NCI-H1417 (cell line): Measurements from ENCODE around the gene COQ10A.

Experiments used
- DNase-seq, 3 experiments: peaks; one replicate each; lab custom pipeline; 2025; lab: John Stamatoyannopoulos, UW

COQ10A gene

GRCh38 chr12:56266693-56267442 is at the start of gene COQ10A:
TSS of gene COQ10A (plus strand) at chr12:56266942. CDS start at chr12:56267119, 177 bp downstream.
- DNase-seq = peak; percentile 83 to 99 (median 97)

- DNase-seq = no peak
These were observed 46.9 kb upstream of the COQ10A start for GRCh38 chr12:56219840-56220239.

- DNase-seq = no peak
These were observed 46.0 kb upstream of the COQ10A start for GRCh38 chr12:56220611-56221231.

- DNase-seq = peak in 2 of 3 experiments; percentile 73
These were observed 45.4 kb upstream of the COQ10A start for GRCh38 chr12:56221232-56221756.

GRCh38 chr12:56221757-56222530 is 44.8 kb upstream of the COQ10A start, which contains the start of gene RNF41:
TSS of gene RNF41 (minus strand) at chr12:56221922. CDS start at chr12:56214047, 7,875 bp downstream.
- peak; percentile 96 to 98 (median 98) for DNase-seq

- DNase-seq = no peak
These were observed 44.2 kb upstream of the COQ10A start for GRCh38 chr12:56222531-56222895.

GRCh38 chr12:56223571-56224101 is 43.1 kb upstream of the COQ10A start:
- no peak for DNase-seq

GRCh38 chr12:56224102-56224701 is 42.5 kb upstream of the COQ10A start, which contains the start of gene NABP2:
TSS of gene NABP2 (plus strand) at chr12:56224342. CDS start at chr12:56224857, 515 bp downstream.
- peak; percentile 99 for DNase-seq

- no peak for DNase-seq
These were observed 41.8 kb upstream of the COQ10A start for GRCh38 chr12:56224954-56225353.

- no peak for DNase-seq
These were observed 37.7 kb upstream of the COQ10A start for GRCh38 chr12:56229082-56229481.

- no peak for DNase-seq
These were observed 36.8 kb upstream of the COQ10A start, which contains the start of gene SLC39A5 for GRCh38 chr12:56229916-56230431. TSS of gene SLC39A5 (plus strand) at chr12:56230051. CDS start at chr12:56231275, 1,224 bp downstream.

GRCh38 chr12:56230432-56231183 is 36.1 kb upstream of the COQ10A start:
- no peak for DNase-seq

- DNase-seq = no peak
These were observed 35.6 kb upstream of the COQ10A start for GRCh38 chr12:56231184-56231582.

GRCh38 chr12:56234746-56235436 is 31.9 kb upstream of the COQ10A start:
- no peak for DNase-seq

- no peak for DNase-seq
These were observed 30.7 kb upstream of the COQ10A start for GRCh38 chr12:56236091-56236490.

- DNase-seq = no peak
These were observed 29.8 kb upstream of the COQ10A start for GRCh38 chr12:56236985-56237384.

GRCh38 chr12:56237552-56237951 is 29.2 kb upstream of the COQ10A start:
- DNase-seq = no peak

GRCh38 chr12:56241424-56242303 is 25.1 kb upstream of the COQ10A start:
- no peak for DNase-seq

GRCh38 chr12:56242986-56243385 is 23.8 kb upstream of the COQ10A start:
- DNase-seq = no peak
